ENCODE measurements around the gene KRT77.
"Not testable (repeated sequence)": the region's sequence is repeated elsewhere in the genome, so short reads cannot be mapped to it uniquely, and the experiment has no call there.

DNA sequence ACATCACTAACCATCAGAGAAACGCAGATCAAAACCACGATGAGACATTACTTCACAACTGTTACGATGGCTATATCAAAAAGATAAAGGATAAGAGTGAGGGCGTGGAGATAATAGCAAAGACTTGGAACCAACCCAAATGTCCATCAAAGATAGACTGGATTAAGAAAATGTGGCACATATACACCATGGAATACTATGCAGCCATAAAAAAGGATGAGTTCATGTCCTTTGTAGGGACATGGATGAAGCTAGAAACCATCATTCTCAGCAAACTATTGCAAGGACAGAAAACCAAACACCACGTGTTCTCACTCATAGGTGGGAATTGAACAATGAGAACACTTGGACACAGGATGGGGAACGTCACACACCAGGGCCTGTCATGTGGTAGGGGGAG lies 8.8 kb upstream of the KRT77 start:
- not testable (repeated sequence) for TF ChIP-seq CTCF, POLR2A, POLR2AphosphoS5 (IDR thresholded peaks at IDR 0.05)

Measured in breast epithelium (tissue), 3 donors.